ENCODE data around the gene S100P. TPM values are rescaled to one million over a fixed set of nuclear protein-coding genes. Genes with fewer than 3 reads are reported as not detected.

Gene S100P
- total RNA-seq, 1 donor from 2014 or later: 1.3 TPM

DNA sequence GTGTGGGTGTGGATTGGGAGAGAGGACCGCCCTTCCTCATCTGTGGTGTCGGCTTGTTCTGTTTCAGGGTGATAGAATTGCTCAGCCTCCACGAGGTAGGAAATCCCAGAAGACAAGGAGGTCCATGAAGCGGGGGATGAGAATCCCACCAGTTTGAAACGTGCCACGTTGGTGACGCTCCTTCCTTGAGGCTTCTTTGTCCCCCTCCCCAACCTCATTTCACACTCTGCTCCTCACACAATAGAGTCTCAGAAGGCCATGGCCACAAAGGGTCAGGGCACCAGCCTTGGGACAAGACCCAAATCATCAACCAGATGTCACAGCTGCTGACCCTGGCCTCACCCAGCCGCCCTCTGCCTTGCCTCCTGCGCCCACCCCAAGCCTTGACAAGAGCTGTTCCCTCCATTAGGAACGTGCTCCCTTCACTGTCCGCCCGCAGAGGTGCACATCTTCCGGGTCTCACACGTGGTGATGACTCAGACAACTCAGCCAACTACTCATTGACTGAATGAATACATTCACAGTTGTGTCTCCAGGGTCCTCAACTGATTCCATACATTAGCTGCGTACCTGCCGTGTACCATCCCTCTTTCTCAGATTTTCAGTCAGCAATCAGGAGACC lies 40.6 kb downstream of the S100P start:
- peak overlapping the region; percentile 21 for H3K27ac Mint-ChIP-seq

DNA sequence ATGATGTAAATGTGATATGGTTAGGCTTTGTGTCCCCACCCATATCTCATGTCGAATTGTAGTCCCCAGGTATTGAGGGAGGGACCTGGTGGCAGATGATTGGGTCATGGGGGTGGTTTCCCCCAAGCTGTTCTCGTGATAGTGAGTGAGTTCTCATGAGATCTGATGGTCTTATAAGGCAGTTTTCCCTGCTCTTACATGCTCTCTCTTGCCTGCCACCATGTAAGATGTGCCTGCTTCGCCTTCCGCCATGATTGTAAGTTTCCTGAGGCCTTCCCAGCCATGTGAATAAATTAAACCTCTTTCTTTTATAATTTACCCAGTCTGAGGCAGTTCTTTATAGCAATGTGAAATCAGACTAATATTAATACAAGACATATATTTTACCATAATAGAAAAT lies 46.2 kb downstream of the S100P start:
- TF ChIP-seq, protein P1, sequence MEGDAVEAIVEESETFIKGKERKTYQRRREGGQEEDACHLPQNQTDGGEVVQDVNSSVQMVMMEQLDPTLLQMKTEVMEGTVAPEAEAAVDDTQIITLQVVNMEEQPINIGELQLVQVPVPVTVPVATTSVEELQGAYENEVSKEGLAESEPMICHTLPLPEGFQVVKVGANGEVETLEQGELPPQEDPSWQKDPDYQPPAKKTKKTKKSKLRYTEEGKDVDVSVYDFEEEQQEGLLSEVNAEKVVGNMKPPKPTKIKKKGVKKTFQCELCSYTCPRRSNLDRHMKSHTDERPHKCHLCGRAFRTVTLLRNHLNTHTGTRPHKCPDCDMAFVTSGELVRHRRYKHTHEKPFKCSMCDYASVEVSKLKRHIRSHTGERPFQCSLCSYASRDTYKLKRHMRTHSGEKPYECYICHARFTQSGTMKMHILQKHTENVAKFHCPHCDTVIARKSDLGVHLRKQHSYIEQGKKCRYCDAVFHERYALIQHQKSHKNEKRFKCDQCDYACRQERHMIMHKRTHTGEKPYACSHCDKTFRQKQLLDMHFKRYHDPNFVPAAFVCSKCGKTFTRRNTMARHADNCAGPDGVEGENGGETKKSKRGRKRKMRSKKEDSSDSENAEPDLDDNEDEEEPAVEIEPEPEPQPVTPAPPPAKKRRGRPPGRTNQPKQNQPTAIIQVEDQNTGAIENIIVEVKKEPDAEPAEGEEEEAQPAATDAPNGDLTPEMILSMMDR (IDR thresholded peaks at IDR 0.05; ENCODE audit: unreplicated experiment): no peak
- DNase-seq (ENCODE audit: low spot score, unreplicated experiment): no peak
- no peak overlapping the region for H3K4me3 Mint-ChIP-seq (ENCODE audit: low read depth)
- H3K4me1 Mint-ChIP-seq (ENCODE audit: low read depth): no peaks in the 10 kb centered on the region
- peaks cover 7% of the 10 kb centered on the region for H3K9me3 Mint-ChIP-seq (ENCODE audit: low read depth)
- H3K27ac Mint-ChIP-seq: no peak overlapping the region
- no peaks in the 10 kb centered on the region for H3K36me3 Mint-ChIP-seq (ENCODE audit: insufficient read depth)
- peaks cover under 1% of the 10 kb centered on the region for H3K27me3 Mint-ChIP-seq

More for the DNA sequence above, 40.6 kb downstream of the S100P start:
- H3K9me3 Mint-ChIP-seq (ENCODE audit: low read depth): peaks cover 2% of the 10 kb centered on the region
- no peak for DNase-seq (ENCODE audit: low spot score, unreplicated experiment)
- H3K4me3 Mint-ChIP-seq (ENCODE audit: low read depth): no peak overlapping the region
- TF ChIP-seq, protein P1 (IDR thresholded peaks at IDR 0.05; ENCODE audit: unreplicated experiment): no peak
- H3K36me3 Mint-ChIP-seq (ENCODE audit: insufficient read depth): no peaks in the 10 kb centered on the region
- peaks cover 12% of the 10 kb centered on the region for H3K27me3 Mint-ChIP-seq
- H3K4me1 Mint-ChIP-seq (ENCODE audit: low read depth): peaks cover 5% of the 10 kb centered on the region

DNA sequence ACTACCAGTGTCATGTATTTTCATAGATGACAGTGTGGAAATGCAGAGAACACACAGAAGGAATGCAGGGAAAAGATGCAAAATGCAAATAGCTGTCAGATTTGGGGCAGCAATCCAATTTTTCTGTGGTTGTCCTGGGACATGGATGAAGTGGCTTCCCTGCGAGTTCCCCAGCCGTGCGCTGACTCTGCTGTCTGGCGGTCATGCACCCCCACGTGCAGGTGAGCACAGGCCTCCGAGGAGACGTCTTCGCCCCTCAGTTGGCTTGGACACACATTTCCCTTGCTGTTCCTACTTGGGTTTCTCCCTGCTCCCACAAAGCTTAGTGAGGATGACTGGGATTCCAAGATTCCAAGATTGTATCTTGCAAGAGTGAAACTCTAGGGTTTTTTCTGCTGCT lies 46.7 kb downstream of the S100P start:
- DNase-seq (ENCODE audit: low spot score, unreplicated experiment): no peak

DNA sequence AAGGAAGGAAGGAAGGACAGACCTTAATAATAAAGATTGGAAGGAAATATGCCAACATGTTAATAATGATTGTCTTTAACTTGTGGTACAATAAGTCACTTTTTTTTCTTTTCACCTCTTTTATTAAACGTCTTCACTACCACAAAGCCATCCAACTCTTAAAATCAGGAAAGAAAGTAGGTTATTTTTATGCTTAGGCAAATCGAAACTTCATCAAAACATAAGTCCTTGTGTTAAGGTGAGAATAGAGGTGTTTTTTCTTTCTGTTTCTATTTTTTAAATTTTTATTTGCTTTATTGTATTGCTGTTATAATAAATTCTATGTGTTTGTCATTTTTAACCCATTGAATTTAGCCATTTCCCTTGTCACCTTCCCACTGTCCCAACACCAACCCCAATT lies 48.8 kb downstream of the S100P start:
- no peaks in the 10 kb centered on the region for H3K4me1 Mint-ChIP-seq (ENCODE audit: low read depth)
- DNase-seq (ENCODE audit: low spot score, unreplicated experiment): no peak
- H3K27ac Mint-ChIP-seq: no peak overlapping the region
- H3K27me3 Mint-ChIP-seq: no peaks in the 10 kb centered on the region
- no peaks in the 10 kb centered on the region for H3K36me3 Mint-ChIP-seq (ENCODE audit: insufficient read depth)
- no peak overlapping the region for H3K4me3 Mint-ChIP-seq (ENCODE audit: low read depth)
- H3K9me3 Mint-ChIP-seq (ENCODE audit: low read depth): peaks cover 7% of the 10 kb centered on the region
- TF ChIP-seq, protein P1 (IDR thresholded peaks at IDR 0.05; ENCODE audit: unreplicated experiment): no peak

More for the DNA sequence above, 46.7 kb downstream of the S100P start:
- Mint-ChIP-seq H3K4me1 (ENCODE audit: low read depth) (no peaks in the 10 kb centered on the region), H3K36me3 (ENCODE audit: insufficient read depth) (no peaks in the 10 kb centered on the region), H3K9me3 (ENCODE audit: low read depth) (peaks cover 7% of the 10 kb centered on the region), H3K27ac (no peak overlapping the region), H3K27me3 (no peaks in the 10 kb centered on the region), H3K4me3 (ENCODE audit: low read depth) (no peak overlapping the region)
- TF ChIP-seq, protein P1 (IDR thresholded peaks at IDR 0.05; ENCODE audit: unreplicated experiment): no peak

DNA sequence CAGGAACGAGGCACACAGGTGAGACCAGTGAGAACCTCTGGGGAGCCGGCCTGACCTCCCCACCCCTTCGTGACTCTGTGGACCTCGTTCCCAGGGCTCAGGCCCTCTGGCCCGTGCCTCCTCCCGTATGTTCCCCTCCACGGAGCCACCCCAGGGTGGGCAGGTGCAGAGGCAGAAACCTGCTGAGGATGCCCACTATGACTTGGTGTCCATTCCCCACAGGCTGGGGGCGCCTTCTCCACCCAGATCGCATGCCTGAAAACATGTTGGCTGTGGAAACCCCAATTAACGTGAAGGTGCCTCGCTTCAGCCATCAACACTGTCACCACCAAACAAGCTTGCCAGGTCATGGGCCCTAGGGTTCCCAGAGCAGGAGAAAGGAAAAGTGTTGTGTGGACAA lies 49.3 kb downstream of the S100P start:
- TF ChIP-seq, protein P1 (IDR thresholded peaks at IDR 0.05; ENCODE audit: unreplicated experiment): no peak
- DNase-seq (ENCODE audit: low spot score, unreplicated experiment): no peak
- H3K4me3 Mint-ChIP-seq (ENCODE audit: low read depth): no peak overlapping the region
- no peaks in the 10 kb centered on the region for H3K36me3 Mint-ChIP-seq (ENCODE audit: insufficient read depth)
- H3K27ac Mint-ChIP-seq: no peak overlapping the region
- peaks cover 7% of the 10 kb centered on the region for H3K9me3 Mint-ChIP-seq (ENCODE audit: low read depth)
- H3K27me3 Mint-ChIP-seq: no peaks in the 10 kb centered on the region
- no peaks in the 10 kb centered on the region for H3K4me1 Mint-ChIP-seq (ENCODE audit: low read depth)

Other genes with a start within 250 kb of the S100P start
- 0.19 and 0.29 TPM in 2 replicates for gene PPP2R2C, start 221.3 kb upstream of the S100P start, total RNA-seq
- gene MAN2B2, start 118.7 kb upstream of the S100P start, total RNA-seq: 25.4 and 26.2 TPM in 2 replicates
- gene MRFAP1, start 53.2 kb upstream of the S100P start, total RNA-seq: 223 and 225 TPM in 2 replicates
- 64.9 and 69.3 TPM in 2 replicates for gene MRFAP1L1, start 16.0 kb downstream of the S100P start, total RNA-seq
- 18.8 and 20.0 TPM in 2 replicates for gene BLOC1S4, start 22.3 kb downstream of the S100P start, total RNA-seq
- 50.3 and 52.8 TPM in 2 replicates for gene KIAA0232, start 88.8 kb downstream of the S100P start, total RNA-seq
- 60.8 and 61.8 TPM in 2 replicates for gene TBC1D14, start 215.9 kb downstream of the S100P start, total RNA-seq